Pancreas (tissue), 10 donors: ENCODE data around the gene SLC38A7. TPM values are rescaled to one million over a fixed set of nuclear protein-coding genes. Genes with fewer than 3 reads are reported as not detected.
A peak's percentile ranks its signal among the peaks of the same experiment; 100 is the strongest.

Source experiments
- ATAC-seq, 4 donors: fragments of 200-7000 bp; cut with Tn5 transposase; one replicate each; pipeline versions ENCODE4 v1.8.0 to v1.9.1; 2020; ENCODE audit warnings: mild to moderate bottlenecking in 4 of 4, moderate library complexity in 4 of 4
- DNase-seq, 6 donors: peaks; one replicate each; pipeline ENCODE4 v3.0.0-alpha.2; 2020
- FAIRE-seq: peaks from 2 replicates; lab custom pipeline; 2012; peaks lifted over from hg19 to GRCh38; lab: Jason Lieb, UNC
- H3K27ac ChIP-seq, 4 donors: fragments of 200-600 bp; sonication (generic); 1 replicate in 3 of 4; 2 replicates in 1 of 4; pipeline versions ENCODE4 v1.5.0 to v1.8.0; 2020
- H3K27me3 ChIP-seq, 4 donors: fragments of 200-600 bp; one replicate each; pipeline ENCODE4 v1.8.0; 2021
- H3K36me3 ChIP-seq, 3 donors: fragments of 200-600 bp; sonication (generic) in 1 of 3; one replicate each; pipeline versions ENCODE4 v1.5.0 to v1.8.0; 2020 to 2021
- H3K4me1 ChIP-seq, 3 donors: fragments of 200-600 bp; one replicate each; pipeline ENCODE4 v1.8.0; 2021
- H3K4me3 ChIP-seq, 4 donors: fragments of 200-600 bp; sonication (generic) in 2 of 4; one replicate each; pipeline versions ENCODE4 v1.5.0 to v1.8.0; 2020 to 2021
- H3K9me3 ChIP-seq, 4 donors: fragments of 200-600 bp; one replicate each; pipeline ENCODE4 v1.8.0; 2021
- WGBS, 2 donors: extraction: QIAGEN DNeasy Blood & Tissue Kit; methylation state at CpG; one replicate each; pipeline ENCODE4 v1.1.7; 2013; 5-methylcytosine and 5-hydroxymethylcytosine counted together
- intact Hi-C, 3 donors: fragments of 100-400 bp; cut with DNase I; formaldehyde crosslinking; loops; one replicate each; pipeline versions ENCODE4 v1.11.1 to v1.14.2; 2022
- polyA plus RNA-seq, 2 donors: library from polyadenylated mRNA; stranded (reverse); fragments of 200-250 nt; gene quantifications; one replicate each; pipeline ENCODE4 v1.2.3, GENCODE V29; 2013
- total RNA-seq, 6 donors: library from RNA; stranded (reverse); fragmentation: NEBNext Ultra II Directional in 4 of 6; extraction: Animal tissue kit (Norgen Biotek cat#: 25700) in 4 of 6; gene quantifications; one replicate each; pipeline versions ENCODE4 v1.2.1 to v1.2.4, GENCODE V29; 2021 to 2023
- TF ChIP-seq, protein P1 (sequence below), 4 donors: fragments of 200-600 bp; sonication (generic) in 3 of 4; IDR thresholded peaks; one replicate each; pipeline versions ENCODE4 v1.5.0 to v1.8.0; 2021; ENCODE audit warnings: antibody characterized with exemption in 4 of 4
- donor health status: healthy with polysubstance abuse.
- donor health status: DM: no; HTN: no; CAD: no; lungs with moderate emphysema.
- donor health status: DM: no; HTN: no; CAD: no.
- donor health status: control.
- donor health status: control.
- donor health status: Bipolar disorder and iron deficiency.
- donor health status: DM: yes; HTN: yes; CAD: no.
- donor health status: DM: no; HTN: no; CAD: no.
- donor health status: DM: no; HTN: no; CAD: no.
- donor health status: DM: yes; HTN: yes; CAD: no.

Gene SLC38A7
- total and polyA plus RNA-seq, 8 donors: 3.0 to 11.3 (median 5.8) TPM

DNA sequence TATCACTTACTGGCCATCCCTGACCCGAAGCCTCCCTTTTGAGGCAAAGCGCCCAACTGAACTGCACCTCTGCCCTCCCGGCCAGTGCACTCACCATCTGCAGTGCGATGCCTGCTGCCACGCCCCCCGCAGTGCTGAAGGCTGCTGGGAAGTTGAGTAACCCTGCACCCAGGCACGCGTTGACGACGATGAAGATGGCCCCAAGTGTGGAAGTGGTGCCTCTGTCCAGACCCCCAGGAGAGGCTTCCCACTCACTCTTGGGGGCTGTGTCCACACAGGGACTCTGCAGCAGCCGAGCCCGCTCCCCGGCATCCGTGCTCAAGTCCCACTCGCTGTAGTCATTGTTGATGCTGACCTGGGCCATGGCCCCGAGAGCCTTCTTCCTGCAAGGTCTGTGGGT, 4.8 kb downstream of the SLC38A7 start:
- Histone ChIP-seq H3K27ac (no peak overlapping the region), H3K27me3 (no peaks in the 10 kb centered on the region), H3K4me3 (no peak overlapping the region), H3K36me3 (no peaks in the 10 kb centered on the region), H3K4me1 (peaks cover 0 to 9% (median 0%) of the 10 kb centered on the region in 3 donors), H3K9me3 (no peaks in the 10 kb centered on the region)
- intact Hi-C loops: no loop called here
- no peak for FAIRE-seq
- TF ChIP-seq, protein P1, sequence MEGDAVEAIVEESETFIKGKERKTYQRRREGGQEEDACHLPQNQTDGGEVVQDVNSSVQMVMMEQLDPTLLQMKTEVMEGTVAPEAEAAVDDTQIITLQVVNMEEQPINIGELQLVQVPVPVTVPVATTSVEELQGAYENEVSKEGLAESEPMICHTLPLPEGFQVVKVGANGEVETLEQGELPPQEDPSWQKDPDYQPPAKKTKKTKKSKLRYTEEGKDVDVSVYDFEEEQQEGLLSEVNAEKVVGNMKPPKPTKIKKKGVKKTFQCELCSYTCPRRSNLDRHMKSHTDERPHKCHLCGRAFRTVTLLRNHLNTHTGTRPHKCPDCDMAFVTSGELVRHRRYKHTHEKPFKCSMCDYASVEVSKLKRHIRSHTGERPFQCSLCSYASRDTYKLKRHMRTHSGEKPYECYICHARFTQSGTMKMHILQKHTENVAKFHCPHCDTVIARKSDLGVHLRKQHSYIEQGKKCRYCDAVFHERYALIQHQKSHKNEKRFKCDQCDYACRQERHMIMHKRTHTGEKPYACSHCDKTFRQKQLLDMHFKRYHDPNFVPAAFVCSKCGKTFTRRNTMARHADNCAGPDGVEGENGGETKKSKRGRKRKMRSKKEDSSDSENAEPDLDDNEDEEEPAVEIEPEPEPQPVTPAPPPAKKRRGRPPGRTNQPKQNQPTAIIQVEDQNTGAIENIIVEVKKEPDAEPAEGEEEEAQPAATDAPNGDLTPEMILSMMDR (IDR thresholded peaks at IDR 0.05): no peak
- DNase-seq: no peak
- no peak for ATAC-seq
- WGBS, 2 donors: 92 to 96% methylated on average over 16 of the region's 16 CpGs

DNA sequence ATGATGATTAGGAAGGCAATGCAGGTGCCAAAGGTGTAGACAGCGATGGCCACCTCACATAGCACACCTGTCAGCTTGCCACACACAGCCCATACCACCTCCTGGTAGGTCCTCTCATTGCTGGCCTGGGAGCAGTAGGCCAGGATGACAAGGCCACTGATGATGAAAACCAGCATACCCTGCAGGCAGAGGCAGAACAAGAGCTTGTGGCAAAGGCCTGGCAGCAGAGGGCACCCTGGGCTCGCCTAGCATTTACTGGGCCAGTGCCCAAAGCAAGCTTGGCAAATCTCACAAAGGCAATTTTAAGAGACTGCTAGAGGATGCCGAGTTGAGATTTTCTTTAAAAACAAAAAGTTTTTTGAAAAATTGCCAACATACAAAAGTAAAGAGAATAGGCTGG, 5.9 kb downstream of the SLC38A7 start:
- DNase-seq (peak in 1 of 6 donors; percentile 50), ATAC-seq (peak in 3 of 4 donors; percentile 44 to 73 (median 67)), FAIRE-seq (no peak)
- H3K27me3 ChIP-seq: no peaks in the 10 kb centered on the region
- intact Hi-C loops: no loop called here
- no peaks in the 10 kb centered on the region for H3K9me3 ChIP-seq
- H3K36me3 ChIP-seq: no peaks in the 10 kb centered on the region
- 58 to 62% methylated on average over 3 of the region's 3 CpGs for WGBS, 2 donors
- H3K27ac ChIP-seq: no peak overlapping the region
- H3K4me1 ChIP-seq: peaks cover 0 to 4% (median 0%) of the 10 kb centered on the region in 3 donors
- no peak overlapping the region for H3K4me3 ChIP-seq
- TF ChIP-seq, protein P1 (IDR thresholded peaks at IDR 0.05): no peak

DNA sequence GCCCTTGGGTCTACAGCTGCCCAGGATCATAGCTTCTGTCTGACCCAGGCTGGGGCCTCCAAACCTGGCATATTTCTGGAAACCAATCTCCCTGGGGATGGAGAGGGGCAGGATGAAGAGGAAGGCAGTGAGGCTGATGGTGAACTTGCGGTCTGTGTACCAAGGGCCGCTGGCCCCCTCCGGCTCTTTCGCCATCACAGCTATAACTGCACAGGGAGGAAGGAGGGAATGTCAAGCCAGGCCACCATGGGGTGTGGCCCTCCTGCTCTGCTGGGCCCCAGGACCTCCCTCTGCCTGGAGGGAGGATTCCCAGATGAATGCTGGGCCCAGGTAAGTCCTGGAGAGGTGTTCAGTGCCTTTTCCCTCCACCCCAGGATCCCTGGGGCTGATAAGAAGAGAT, 6.3 kb downstream of the SLC38A7 start:
- DNase-seq: no peak
- no peak for FAIRE-seq
- H3K36me3 ChIP-seq: no peaks in the 10 kb centered on the region
- no peaks in the 10 kb centered on the region for H3K9me3 ChIP-seq
- H3K27me3 ChIP-seq: no peaks in the 10 kb centered on the region
- 96 to 97% methylated on average over 4 of the region's 4 CpGs for WGBS, 2 donors
- TF ChIP-seq, protein P1 (IDR thresholded peaks at IDR 0.05): no peak
- no peak overlapping the region for H3K27ac ChIP-seq
- ATAC-seq: no peak
- no peak overlapping the region for H3K4me3 ChIP-seq
- H3K4me1 ChIP-seq: peaks cover 0 to under 1% (median 0%) of the 10 kb centered on the region in 3 donors
- intact Hi-C loops: no loop called here

DNA sequence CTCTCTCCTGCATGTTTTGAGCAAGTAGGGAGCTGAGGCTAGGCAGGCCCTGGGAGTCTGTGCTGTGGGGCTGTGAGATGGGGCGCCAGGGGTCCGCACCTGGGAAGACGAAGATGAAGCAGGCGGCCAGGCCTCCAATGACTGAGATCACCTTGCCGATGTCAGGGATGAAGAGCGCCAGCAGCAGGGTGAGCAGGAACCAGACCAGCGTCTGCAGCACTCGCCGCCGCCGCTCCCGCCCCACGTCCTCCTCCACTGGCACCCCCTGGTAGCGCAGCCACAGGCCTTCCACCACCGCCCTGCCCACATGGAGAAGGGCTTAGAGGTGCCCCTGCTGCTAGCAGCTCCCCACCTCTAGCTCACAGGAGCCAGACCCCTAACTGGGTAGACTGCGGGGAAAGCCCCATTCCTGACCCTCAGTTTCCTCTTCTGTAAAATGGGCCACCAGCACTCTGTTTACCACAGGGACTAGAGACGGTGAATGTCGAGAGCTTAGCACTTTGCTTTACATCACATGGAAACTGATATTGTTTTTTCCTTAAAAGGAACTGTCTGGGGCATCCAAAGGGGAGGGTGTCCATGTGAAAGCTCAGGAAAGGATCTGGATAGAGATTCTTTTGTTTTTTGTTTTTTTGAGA, 13.5 kb downstream of the SLC38A7 start:
- H3K36me3 ChIP-seq: no peaks in the 10 kb centered on the region
- ATAC-seq (no peak), FAIRE-seq (no peak), DNase-seq (no peak)
- no peaks in the 10 kb centered on the region for H3K27me3 ChIP-seq
- 93 to 95% methylated on average over 15 to 18 of the region's 18 CpGs for WGBS, 2 donors
- no peak overlapping the region for H3K27ac ChIP-seq
- no peak overlapping the region for H3K4me3 ChIP-seq
- no peaks in the 10 kb centered on the region for H3K9me3 ChIP-seq
- no peaks in the 10 kb centered on the region for H3K4me1 ChIP-seq
- intact Hi-C loops: no loop called here
- TF ChIP-seq, protein P1 (IDR thresholded peaks at IDR 0.05): no peak

DNA sequence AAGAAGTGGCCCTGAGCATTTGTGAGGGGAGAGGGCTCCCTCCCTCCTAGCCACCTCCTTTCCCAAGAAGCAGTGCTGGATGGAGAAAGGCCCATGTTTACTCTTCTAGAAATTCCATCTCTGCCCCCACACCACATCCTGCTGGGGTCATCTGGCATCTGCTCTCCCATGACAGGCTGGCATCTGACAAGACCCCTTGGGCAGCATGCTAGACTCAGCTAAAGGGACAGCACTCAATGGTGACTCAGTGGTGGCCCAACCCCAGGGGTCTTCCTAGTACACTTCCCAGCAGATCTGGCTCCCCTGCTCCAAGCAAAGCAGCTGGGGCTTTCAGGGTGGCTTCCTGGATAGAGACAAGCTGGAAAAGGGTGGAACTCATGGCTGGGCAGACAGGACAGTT, 14.4 kb downstream of the SLC38A7 start:
- intact Hi-C loops: no loop called here
- H3K9me3 ChIP-seq: no peaks in the 10 kb centered on the region
- FAIRE-seq (no peak), ATAC-seq (no peak), DNase-seq (peak in 1 of 6 donors; percentile 1)
- TF ChIP-seq, protein P1 (IDR thresholded peaks at IDR 0.05): no peak
- no peak overlapping the region for H3K27ac ChIP-seq
- H3K4me1 ChIP-seq: no peaks in the 10 kb centered on the region
- H3K36me3 ChIP-seq: no peaks in the 10 kb centered on the region
- H3K4me3 ChIP-seq: no peak overlapping the region
- no peaks in the 10 kb centered on the region for H3K27me3 ChIP-seq
